AG09319 (cell line): ENCODE data around the gene DYNC1H1.

Experiments used
- DNase-seq: peaks from one replicate; pipeline ENCODE4 v3.0.0-alpha.2; 2010; ENCODE audit warnings: low read depth; ENCODE audit errors: extremely low read depth
- CTCF ChIP-seq: IDR thresholded peaks from 2 replicates; pipeline ENCODE4 v1.5.1; 2011; ENCODE audit warnings: low read depth, mild to moderate bottlenecking, inconsistent platforms, low read length, moderate library complexity

DYNC1H1 gene

GRCh38 chr14:102097441-102098135, 133.2 kb downstream of the DYNC1H1 start:
- TF ChIP-seq CTCF = no peak
- no peak for DNase-seq

- no peak for TF ChIP-seq CTCF
- no peak for DNase-seq
These were observed 138.8 kb downstream of the DYNC1H1 start for GRCh38 chr14:102103062-102103695.

- TF ChIP-seq CTCF = no peak
These were observed 141.0 kb downstream of the DYNC1H1 start for GRCh38 chr14:102105369-102105768.

More at GRCh38 chr14:102105369-102105768, 141.0 kb downstream of the DYNC1H1 start:
- DNase-seq = no peak
